Measurements from ENCODE around the gene MTFP1.
A peak's percentile ranks its signal among the peaks of the same experiment; 100 is the strongest.
"Not testable (repeated sequence)": the region's sequence is repeated elsewhere in the genome, so short reads cannot be mapped to it uniquely, and the experiment has no call there.

The MTFP1 gene, protein sequence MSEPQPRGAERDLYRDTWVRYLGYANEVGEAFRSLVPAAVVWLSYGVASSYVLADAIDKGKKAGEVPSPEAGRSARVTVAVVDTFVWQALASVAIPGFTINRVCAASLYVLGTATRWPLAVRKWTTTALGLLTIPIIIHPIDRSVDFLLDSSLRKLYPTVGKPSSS

DNA sequence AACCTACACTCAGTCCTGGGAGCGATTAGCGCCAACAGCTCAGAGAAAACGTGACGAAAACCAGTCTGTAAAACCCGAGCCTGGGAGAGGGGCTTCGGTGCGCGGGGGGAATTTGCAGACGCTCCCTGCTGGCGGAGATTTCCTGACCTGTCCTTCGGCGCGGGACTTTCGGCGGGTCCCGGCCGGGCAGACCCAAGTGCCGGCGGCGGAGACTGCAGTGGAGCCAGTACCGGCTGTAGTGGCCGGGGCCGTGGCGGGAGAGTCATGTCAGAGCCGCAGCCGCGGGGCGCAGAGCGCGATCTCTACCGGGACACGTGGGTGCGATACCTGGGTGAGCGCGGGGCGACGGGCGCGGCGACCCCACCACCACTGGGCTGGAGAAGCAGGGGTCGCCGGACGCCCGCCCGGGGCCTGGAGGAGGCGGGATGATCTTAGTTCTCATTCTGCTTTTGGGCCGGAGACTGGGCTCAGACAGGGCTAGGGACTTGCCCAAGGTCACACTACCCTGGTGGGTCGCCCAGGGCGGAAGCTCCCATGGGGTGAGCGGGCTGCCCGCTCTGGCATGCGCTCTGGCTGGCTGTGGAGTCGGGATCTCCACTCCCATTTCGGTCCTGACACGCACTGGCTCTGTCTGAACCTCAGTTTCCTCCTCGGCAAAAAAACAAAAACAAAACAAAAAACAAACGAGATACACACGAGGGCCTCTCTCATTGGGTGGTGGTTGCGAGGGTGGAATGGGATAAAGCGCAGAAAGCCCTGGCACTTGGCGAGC lies at the start of gene MTFP1:
Gene MTFP1 (plus strand): TSS at position 153 of the 772 bp plus-strand sequence. CDS start 112 bp downstream, at position 265.
- DNase-seq (ENCODE audit: low spot score): no peak

DNA sequence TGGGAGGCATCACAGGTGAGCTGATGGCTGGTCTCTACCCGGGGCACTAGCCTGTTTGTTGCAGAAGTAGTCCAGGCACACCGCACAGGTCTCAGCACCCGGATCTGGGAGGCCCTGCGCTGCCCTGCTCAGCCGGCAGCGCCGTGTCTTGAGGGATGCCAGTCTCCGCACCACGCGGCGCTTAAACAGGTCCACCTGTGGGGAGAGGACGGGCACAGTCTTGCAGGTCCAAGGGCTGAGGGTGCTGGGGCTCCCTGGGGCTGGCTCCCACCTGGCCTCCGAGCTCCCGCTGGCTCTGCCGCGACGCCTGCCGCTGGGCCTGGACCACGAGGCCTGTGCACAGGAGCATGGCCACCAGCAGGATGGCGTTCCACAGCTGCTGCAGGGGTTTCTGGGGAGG lies 45.6 kb upstream of the MTFP1 start:
- DNase-seq (ENCODE audit: low spot score): no peak

DNA sequence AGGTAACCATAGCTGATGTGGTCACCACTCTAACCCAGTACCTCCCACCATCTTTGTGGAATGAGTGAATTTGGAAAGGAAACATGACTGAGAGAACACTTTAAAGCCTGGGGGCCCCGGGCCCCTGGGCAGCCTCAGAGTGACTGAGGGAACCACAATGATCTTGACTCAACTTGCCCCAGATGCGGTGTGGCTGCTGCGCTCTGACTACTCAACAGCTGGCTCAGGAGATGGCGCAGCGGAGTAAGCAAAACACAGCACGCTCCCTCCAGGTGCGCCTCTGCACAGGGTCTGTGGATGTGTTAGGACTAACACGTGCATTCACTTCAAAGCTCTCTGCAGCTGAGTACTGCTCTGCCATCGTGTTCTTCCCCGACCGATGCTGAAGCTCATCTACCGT lies 44.3 kb upstream of the MTFP1 start:
- DNase-seq (ENCODE audit: low spot score): no peak

DNA sequence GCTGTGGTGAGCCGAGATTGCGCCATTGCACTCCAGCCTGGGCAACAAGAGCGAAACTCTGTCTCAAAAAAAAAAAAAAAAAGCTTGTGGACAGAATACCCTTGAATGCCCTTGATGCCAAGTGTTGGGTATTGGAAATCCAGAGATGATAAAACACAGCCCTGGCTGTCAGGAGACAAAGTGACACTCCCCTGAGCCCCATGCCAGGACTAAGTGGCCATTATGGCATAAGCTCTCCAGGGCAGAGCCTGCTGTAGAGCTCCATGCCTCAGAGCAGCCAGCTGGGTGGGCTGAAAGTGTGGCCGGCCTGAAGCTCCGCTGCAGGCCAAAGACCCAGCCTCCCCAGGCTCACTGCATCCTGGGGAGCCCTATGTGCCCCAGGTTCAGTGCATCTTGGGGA lies 43.2 kb upstream of the MTFP1 start:
- no peak for DNase-seq (ENCODE audit: low spot score)

DNA sequence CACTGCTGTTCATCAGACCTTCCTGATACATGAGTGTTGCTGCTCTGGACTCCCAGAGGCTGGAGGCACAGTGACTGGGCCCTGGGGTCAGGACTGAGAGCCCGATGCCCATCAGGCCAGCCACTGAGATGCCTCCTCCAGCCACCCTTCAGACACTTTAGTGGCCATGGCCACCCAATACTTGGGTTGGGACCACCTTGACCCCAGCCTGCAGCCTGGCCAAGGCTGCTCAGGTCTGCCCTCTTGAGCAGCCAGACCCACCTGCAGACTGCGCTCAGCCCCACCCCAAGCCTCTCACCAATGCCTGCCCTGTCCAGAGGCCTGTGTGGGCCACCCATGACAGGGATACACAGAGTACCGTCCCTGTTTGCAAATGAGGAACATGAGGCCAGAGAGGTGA lies 42.5 kb upstream of the MTFP1 start:
- no peak for DNase-seq (ENCODE audit: low spot score)

DNA sequence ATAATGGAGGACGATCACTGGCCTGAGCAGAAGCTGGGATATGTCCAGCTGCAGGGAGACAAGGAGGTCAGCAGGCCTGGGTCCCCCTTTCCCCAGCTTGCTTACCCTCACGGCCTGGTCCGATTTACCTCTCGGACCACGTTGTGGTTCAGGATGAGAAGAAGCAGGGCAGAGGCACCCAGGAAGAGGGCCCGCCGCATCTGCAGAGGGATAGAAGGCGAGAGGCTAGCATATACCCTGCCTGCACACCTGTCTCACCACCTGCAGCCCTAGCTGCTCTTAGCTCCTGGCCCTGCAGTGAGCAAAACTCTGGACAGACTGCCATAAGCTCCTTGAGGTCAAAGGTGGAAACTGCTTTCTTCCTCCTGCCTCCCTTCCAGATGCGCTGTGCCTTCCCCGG lies 39.6 kb upstream of the MTFP1 start:
- DNase-seq (ENCODE audit: low spot score): no peak

DNA sequence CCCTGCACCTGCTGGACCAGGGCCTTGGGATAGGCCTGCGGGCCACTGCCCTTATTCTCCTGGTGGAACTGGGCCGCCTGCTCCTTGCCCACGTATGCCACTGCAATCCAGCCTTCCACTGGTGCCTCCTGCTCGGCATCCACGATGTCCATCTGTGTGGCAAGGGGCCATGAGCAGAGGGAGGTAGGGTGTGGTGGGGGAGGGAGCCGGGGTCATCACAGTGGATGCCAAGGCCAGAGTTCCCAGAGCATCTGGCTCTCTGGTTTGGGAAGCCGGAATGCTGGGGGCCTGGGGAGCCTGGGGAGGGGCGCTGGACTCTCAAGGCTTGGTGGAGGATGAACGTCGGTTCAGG lies 39.0 kb upstream of the MTFP1 start:
- DNase-seq (ENCODE audit: low spot score): no peak

DNA sequence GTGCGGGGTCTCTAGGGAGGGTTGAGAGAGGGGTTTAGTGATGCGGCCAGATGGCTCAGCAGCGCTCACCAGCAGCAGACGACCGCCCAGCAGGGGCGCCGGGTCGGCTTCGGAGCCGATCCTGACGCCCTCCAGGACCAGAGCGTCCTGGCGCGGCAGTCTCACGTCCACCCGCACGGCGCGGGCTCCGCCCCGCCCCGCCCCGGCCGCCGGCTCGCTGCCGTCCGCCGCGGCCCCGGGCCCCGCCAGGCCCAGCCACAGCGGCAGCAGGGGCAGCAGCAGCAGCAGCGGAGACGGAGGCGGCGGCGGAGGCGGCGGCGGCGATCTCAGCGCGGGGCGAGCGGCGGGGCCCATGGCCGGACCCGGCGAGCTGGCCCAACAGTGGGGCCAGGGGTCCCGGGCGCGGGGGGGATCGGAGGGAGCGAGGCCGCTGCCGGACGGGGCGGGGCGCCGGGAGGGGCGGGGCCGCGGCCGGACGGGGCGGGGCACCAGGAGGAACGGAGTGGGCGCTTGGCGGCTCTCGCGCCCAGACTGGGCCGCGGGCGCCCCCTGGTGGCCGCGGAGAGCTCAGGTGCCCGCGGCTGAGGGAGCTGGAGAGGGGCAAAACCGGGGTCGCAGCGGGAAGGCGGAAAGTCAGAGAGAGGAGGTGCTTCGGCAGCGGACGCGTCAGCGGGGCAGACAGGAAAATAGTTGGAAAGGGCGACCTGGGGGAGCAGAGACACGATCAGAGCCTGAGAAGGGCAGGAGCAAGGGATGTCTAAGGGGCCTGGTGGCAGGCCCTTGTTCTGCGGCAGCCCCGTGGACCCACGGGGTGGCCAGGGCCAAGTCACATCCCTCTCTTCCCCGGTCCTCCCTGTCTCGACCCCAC lies 38.4 kb upstream of the MTFP1 start, which contains the start of gene RNF215:
Gene RNF215 (minus strand): TSS at position 452 of the 868 bp plus-strand sequence. CDS start 98 bp downstream, at position 354.
- DNase-seq (ENCODE audit: low spot score): peak; percentile 74

DNA sequence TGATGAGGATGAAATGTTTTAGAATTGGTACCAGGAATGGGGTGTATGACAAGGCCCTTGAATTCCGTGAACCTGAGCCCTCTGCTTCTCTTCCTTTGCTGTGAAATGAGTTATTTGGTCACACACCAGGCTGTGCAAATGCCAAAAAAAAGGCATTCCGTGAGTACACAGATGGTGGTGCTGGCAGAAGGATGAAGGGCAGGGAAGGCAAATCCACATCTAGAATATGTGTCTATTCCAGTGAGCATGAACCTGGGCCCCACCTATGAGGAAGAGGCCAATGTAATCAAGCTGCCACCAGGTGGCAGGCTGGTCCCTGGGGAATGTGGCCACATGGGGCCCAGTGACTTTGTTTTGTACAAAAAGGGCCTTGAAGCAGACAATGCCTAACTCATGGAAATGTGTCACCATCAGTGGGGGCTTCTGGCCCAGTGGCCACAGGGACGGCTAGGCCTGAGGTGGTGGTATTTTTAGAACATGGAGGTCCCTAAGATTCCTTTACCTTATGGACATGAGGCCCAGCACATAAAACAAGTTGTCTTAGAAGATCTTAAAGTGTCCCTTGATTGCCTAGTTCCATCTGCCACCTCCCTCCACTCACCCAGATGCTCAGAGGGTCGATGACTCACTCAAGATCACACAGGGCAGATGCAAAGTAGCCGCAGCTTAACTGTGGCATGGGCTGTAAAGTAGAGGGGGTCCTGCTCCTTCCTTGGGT lies 34.4 kb upstream of the MTFP1 start:
- DNase-seq (ENCODE audit: low spot score): peak; percentile 89

DNA sequence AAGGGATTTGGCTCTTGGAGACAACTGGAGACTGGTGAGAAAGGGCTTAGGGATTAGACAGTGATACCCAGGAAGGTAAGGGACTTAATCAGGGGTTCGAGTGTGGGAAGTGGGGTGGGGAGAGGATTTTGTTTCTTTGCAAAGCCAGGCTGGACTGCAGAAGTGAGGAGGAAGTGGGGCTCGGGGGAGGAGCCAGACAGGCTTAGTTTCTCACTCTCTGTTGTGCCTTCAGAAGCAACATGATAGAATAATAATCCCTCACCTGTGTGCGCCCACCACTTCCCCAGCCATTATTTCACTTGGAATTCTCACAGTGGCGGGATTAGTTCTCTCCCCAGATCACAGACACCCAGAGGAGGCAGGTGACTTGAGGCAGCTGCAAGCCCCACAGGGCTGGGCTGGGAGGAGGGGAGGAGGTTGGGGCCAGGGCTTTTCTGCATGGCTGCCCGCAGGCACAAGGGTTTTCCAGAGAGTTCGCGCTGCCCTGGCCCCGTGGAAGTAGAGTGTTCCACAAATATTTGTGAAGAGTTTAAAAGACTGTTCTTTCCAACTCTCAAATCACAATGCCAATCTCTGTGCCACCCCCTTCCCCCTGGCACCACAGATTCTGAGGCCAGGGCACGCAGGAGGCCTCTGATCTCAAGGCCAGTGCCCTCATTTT lies 32.8 kb upstream of the MTFP1 start:
- no peak for DNase-seq (ENCODE audit: low spot score)

DNA sequence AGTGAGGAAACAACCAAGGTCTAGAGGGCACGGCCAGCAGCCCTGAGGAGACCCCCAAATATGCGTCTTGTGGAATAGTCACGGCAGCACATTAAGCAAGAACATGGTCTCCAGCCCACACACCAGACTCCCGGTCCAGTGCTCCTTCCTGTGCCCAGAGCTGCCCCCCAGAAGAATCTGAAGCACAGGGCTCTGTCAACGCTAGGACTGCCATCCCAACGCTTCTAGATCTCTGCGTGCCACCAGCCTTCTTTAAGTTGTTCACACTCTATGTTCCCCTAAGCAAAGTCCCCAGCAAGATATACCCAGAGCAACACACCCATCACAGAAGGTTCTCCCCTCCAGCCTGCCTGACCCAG lies 32.3 kb upstream of the MTFP1 start:
- no peak for DNase-seq (ENCODE audit: low spot score)

DNA sequence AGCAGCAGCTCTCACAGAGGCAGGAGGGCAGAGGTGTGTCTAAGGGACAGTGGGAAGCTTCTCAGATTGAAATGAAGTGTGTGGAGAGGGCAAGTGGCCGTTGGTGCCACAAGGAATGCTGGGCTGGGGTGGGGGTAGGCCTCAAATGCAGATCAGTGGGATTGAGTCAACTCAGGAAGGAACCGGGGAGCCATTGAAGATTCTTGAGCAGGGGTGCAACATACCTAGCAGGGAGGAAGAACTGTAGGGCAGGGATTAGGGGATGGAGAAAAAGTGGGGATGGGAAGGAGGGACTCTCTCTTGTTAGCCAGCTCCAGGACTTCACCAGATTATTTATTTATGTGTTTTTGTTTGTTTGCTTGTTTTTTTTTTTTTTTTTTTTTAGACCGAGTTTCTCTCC lies 31.7 kb upstream of the MTFP1 start:
- DNase-seq (ENCODE audit: low spot score): no peak

DNA sequence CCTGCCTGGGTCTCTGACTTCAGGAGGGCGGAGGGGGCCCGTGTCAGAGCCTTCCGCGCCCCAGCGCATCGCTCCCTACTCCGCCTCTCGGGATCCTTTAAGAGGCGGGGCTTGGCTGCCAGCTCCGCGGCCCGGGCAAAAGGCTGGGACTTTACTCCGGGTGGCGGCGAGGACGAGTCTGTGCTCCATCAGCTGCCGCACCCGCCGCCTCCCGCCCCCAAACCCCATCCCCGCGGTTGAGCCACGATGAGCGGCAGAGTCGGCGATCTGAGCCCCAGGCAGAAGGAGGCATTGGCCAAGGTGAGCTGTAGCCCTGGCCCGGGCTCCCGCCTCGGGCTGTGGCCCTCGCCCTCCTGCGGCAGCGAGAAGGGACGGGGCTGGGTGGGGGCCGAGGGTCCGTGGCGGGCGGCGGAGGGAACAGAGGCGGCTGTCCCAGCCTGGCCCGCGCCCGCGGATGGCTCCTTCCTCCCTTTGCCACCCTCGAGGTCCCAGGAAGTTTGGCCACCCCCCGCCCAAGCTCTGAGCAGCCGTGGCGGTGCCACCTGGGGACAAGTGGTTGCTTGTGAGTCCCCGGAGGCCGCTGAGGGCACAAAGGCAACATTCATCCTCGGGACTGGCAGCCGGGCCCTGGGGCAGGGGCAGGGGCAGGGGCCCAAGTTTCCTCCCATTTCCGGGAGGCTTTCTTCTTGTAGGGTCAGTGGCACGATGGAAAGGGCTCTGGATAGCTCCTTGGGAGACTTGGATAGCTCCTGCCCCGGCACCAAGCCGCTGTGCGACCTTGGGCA lies 28.5 kb upstream of the MTFP1 start, which contains the start of gene SEC14L2:
Gene SEC14L2 (plus strand): TSS at position 148 of the 785 bp plus-strand sequence. CDS start 99 bp downstream, at position 247.
- DNase-seq (ENCODE audit: low spot score): peak; percentile 69

DNA sequence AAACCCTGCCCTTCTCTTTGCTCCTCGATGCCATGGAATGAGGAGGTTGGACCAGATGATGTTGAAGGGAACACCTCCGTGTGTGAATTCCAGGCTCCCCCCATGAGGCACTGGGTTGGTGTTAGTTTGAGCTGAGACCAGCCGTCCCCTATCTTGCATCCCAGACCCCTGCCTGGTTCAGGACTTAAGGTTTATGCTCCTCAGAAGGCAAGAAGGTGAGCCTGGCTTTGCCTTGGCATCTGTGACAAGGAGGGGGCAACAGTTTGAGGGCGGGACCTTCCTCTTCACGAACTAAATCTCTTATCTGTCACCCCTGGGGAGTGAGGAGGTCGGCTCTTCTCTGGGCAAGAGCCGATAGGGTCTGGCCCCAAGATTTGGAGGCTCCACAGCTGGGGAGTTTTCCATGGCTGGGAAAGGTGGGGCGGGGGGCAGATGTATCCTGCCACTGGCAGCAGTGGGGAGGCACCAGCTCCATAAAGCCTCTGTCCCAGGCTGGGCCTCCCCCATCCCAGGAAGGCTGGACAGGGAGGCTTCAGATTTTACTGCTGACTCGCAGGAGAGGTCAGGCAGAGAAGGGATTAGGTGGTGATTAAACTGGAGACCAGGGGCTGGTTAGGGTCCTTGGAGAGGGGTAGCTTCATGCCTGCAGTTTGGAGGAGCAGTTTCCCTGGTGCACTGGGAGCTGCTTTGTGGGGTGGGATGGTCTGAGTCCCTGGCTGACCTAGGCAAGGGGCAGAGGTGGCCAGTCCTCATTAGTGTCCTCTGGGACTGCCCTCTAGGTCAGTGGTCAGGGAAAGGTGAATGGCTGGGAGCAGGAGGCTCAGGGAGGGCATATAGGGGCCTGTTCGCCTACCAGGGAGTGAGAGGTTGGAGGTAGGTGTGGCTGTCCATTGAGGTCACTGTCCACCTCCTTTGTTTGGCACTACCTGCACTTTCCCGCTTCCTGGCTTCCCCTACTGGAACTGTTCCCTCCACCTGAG lies 27.6 kb upstream of the MTFP1 start:
- DNase-seq (ENCODE audit: low spot score): no peak

DNA sequence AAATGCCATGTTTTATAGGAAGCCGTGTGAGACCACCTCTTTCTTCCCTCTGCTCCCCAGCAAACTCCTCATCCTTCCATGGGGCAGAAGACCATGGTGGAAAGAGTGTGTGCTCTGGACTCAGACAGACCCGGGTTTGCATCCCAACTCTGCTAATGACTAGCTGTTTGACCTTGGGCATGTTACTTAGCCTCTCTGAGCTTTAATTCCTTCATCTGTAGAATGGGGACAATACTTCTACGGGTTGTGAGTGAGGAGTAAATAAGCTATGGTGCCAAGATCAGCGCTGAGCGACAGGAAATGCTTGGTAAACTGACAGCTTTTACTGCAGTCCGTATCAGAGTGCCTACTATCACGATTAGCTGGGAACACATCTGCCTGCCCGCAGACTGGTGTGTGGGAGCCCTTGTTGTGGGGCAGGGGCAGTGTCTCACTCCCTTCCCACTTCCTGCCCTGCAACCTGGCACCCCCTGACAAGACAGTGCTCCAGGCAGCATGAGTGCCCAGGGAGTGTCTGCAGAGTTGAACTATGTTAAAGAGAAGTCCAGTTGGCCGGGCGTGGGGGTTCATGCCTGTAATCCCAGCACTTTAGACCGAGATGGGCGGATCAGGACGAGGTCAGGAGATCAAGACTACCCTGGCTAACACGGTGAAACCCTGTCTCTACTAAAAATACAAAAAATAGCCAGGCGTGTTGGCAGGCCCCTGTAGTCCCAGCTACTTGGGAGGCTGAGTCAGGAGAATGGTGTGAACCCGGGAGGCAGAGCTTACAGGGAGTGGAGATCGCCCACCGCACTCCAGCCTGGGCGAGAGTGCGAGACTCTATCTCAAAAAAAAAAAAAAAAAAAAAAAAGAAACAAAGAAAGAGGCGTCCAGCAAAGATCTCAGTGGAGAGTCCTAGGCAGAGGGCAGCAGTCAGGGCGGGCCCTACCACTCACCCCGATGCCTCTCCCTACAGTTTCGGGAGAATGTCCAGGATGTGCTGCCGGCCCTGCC lies 26.6 kb upstream of the MTFP1 start:
- DNase-seq (ENCODE audit: low spot score): no peak

DNA sequence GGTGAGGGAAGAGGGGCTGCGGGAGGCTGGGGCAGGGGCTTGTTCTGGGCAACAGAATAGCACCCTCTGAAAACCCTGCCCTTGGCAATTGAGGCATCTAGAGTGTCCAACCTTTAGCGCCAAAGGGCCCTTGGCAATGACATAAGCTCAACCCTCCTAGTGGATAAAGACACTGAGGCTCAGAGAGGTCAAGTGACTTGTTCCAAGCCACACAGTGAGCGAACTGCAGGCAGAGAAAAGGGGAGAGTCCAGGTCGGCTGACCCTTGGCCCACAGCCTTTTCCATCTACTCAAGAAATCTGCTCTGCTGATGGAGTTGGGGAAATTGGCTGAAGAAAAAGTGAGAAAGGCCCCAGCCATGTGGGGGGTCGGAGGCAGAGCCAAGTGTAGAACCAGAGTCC lies 25.9 kb upstream of the MTFP1 start:
- DNase-seq (ENCODE audit: low spot score): no peak

DNA sequence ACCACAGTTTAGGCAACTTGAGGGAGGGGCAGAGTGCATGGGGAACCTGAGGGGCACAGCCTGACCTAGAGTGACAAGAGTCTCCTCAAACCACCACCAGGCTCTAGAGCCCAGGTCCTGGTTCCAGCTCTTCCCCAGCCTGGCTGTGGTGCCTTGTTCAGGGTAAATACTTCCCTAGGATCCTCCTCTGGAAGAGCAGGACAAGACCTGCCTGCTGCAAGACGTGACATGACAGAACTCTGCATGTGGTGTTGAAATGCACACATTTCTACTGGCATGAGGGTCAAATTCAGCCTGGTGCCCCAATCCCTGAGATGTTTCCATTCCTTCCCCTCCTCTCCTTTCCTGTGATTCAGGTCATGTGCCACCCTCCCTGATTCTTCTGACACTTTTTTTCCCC lies 25.4 kb upstream of the MTFP1 start:
- no peak for DNase-seq (ENCODE audit: low spot score)

DNA sequence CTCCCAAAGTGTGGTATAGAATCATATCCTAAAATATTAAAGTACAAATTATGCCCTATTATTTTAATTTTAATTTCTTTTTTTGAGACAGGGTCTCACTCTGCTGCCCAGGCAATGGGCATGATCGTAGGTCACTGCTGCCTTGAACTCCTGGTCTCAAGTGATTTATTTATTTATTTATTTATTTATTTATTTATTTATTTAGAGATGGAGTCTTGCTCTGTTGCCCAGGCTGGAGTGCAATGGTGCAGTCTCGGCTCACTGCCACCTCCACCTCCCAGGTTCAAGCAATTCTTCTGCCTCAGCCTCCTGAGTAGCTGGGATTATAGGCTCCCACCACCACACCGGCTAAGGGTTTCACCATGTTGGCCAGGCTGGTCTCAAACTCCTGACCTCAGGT lies 24.5 kb upstream of the MTFP1 start:
- not testable (repeated sequence) for DNase-seq (ENCODE audit: low spot score)
